ENCODE data around the gene AGXT2. TPM values are rescaled to one million over a fixed set of nuclear protein-coding genes. Genes with fewer than 3 reads are reported as not detected.

AGXT2 gene
- polyA plus RNA-seq, 4 donors, result 0.31 to 47.0 (median 0.96) TPM

- H3K27ac ChIP-seq (ENCODE audit: low read depth in 1 of 3, low read length in 2 of 3), result no peak overlapping the region
- no peaks in the 10 kb centered on the region for H3K27me3 ChIP-seq (ENCODE audit: control insufficient read depth in 3 of 3, insufficient read depth in 3 of 3, low read length in 3 of 3)
- WGBS, 3 donors, result 86 to 98% (median 90%) methylated on average over 5 of the region's 5 CpGs
- FAIRE-seq (no peak), DNase-seq (no peak)
- no peaks in the 10 kb centered on the region for H3K4me1 ChIP-seq (ENCODE audit: control insufficient read depth in 3 of 3, insufficient read depth in 2 of 3, low read depth in 1 of 3, low read length in 2 of 3)
- H3K4me3 ChIP-seq (ENCODE audit: low read depth in 1 of 3, low read length in 3 of 3), result no peak overlapping the region
- H3K9me3 ChIP-seq (ENCODE audit: control insufficient read depth in 2 of 2, insufficient read depth in 1 of 2, low read depth in 1 of 2, low read length in 1 of 2), result no peaks in the 10 kb centered on the region
- peaks cover 0 to 19% (median 5%) of the 10 kb centered on the region in 3 donors for H3K36me3 ChIP-seq (ENCODE audit: control insufficient read depth in 3 of 3, insufficient read depth in 2 of 3, low read depth in 1 of 3, low read length in 3 of 3)
Measured at GRCh38 chr5:35066260-35066795, 18.6 kb upstream of the AGXT2 start.

- Histone ChIP-seq H3K9me3 (ENCODE audit: control insufficient read depth in 2 of 2, insufficient read depth in 1 of 2, low read depth in 1 of 2, low read length in 1 of 2) (no peaks in the 10 kb centered on the region), H3K4me3 (ENCODE audit: low read depth in 1 of 3, low read length in 3 of 3) (no peak overlapping the region), H3K27me3 (ENCODE audit: control insufficient read depth in 3 of 3, insufficient read depth in 3 of 3, low read length in 3 of 3) (no peaks in the 10 kb centered on the region), H3K36me3 (ENCODE audit: control insufficient read depth in 3 of 3, insufficient read depth in 2 of 3, low read depth in 1 of 3, low read length in 3 of 3) (peaks cover 0 to 14% (median 5%) of the 10 kb centered on the region in 3 donors), H3K27ac (ENCODE audit: low read depth in 1 of 3, low read length in 2 of 3) (no peak overlapping the region), H3K4me1 (ENCODE audit: control insufficient read depth in 3 of 3, insufficient read depth in 2 of 3, low read depth in 1 of 3, low read length in 2 of 3) (no peaks in the 10 kb centered on the region)
- DNase-seq (no peak), FAIRE-seq (no peak)
- WGBS, 3 donors, result 77 to 83% (median 81%) methylated on average over 4 of the region's 4 CpGs
Measured at GRCh38 chr5:35063414-35063813, 15.7 kb upstream of the AGXT2 start.

GRCh38 chr5:35061211-35061770, 13.5 kb upstream of the AGXT2 start:
- Histone ChIP-seq H3K27me3 (ENCODE audit: control insufficient read depth in 3 of 3, insufficient read depth in 3 of 3, low read length in 3 of 3) (no peaks in the 10 kb centered on the region), H3K9me3 (ENCODE audit: control insufficient read depth in 2 of 2, insufficient read depth in 1 of 2, low read depth in 1 of 2, low read length in 1 of 2) (no peaks in the 10 kb centered on the region), H3K4me3 (ENCODE audit: low read depth in 1 of 3, low read length in 3 of 3) (no peak overlapping the region), H3K4me1 (ENCODE audit: control insufficient read depth in 3 of 3, insufficient read depth in 2 of 3, low read depth in 1 of 3, low read length in 2 of 3) (no peaks in the 10 kb centered on the region), H3K36me3 (ENCODE audit: control insufficient read depth in 3 of 3, insufficient read depth in 2 of 3, low read depth in 1 of 3, low read length in 3 of 3) (peaks cover 0 to 9% (median 5%) of the 10 kb centered on the region in 3 donors), H3K27ac (ENCODE audit: low read depth in 1 of 3, low read length in 2 of 3) (no peak overlapping the region)
- WGBS, 3 donors, result 79 to 97% (median 92%) methylated on average over 2 of the region's 2 CpGs
- FAIRE-seq (no peak), DNase-seq (peak in 1 of 2 donors; percentile 55)

GRCh38 chr5:35060236-35060635, 12.5 kb upstream of the AGXT2 start:
- no peak for DNase-seq
- Histone ChIP-seq H3K27ac (ENCODE audit: low read depth in 1 of 3, low read length in 2 of 3) (no peak overlapping the region), H3K4me1 (ENCODE audit: control insufficient read depth in 3 of 3, insufficient read depth in 2 of 3, low read depth in 1 of 3, low read length in 2 of 3) (no peaks in the 10 kb centered on the region), H3K4me3 (ENCODE audit: low read depth in 1 of 3, low read length in 3 of 3) (no peak overlapping the region), H3K9me3 (ENCODE audit: control insufficient read depth in 2 of 2, insufficient read depth in 1 of 2, low read depth in 1 of 2, low read length in 1 of 2) (no peaks in the 10 kb centered on the region), H3K27me3 (ENCODE audit: control insufficient read depth in 3 of 3, insufficient read depth in 3 of 3, low read length in 3 of 3) (no peaks in the 10 kb centered on the region), H3K36me3 (ENCODE audit: control insufficient read depth in 3 of 3, insufficient read depth in 2 of 3, low read depth in 1 of 3, low read length in 3 of 3) (peaks cover 0 to 4% (median 0%) of the 10 kb centered on the region in 3 donors)
- 81 to 91% (median 87%) methylated on average over 2 of the region's 2 CpGs for WGBS, 3 donors
- FAIRE-seq, result no peak

- H3K36me3 ChIP-seq (ENCODE audit: control insufficient read depth in 3 of 3, insufficient read depth in 2 of 3, low read depth in 1 of 3, low read length in 3 of 3), result no peaks in the 10 kb centered on the region
- no peaks in the 10 kb centered on the region for H3K27me3 ChIP-seq (ENCODE audit: control insufficient read depth in 3 of 3, insufficient read depth in 3 of 3, low read length in 3 of 3)
- no peaks in the 10 kb centered on the region for H3K9me3 ChIP-seq (ENCODE audit: control insufficient read depth in 2 of 2, insufficient read depth in 1 of 2, low read depth in 1 of 2, low read length in 1 of 2)
- FAIRE-seq (no peak), DNase-seq (no peak)
- no peaks in the 10 kb centered on the region for H3K4me1 ChIP-seq (ENCODE audit: control insufficient read depth in 3 of 3, insufficient read depth in 2 of 3, low read depth in 1 of 3, low read length in 2 of 3)
- no peak overlapping the region for H3K27ac ChIP-seq (ENCODE audit: low read depth in 1 of 3, low read length in 2 of 3)
- H3K4me3 ChIP-seq (ENCODE audit: low read depth in 1 of 3, low read length in 3 of 3), result no peak overlapping the region
Measured at GRCh38 chr5:35059251-35059650, 11.5 kb upstream of the AGXT2 start.

- Histone ChIP-seq H3K4me1 (ENCODE audit: control insufficient read depth in 3 of 3, insufficient read depth in 2 of 3, low read depth in 1 of 3, low read length in 2 of 3) (no peaks in the 10 kb centered on the region), H3K27ac (ENCODE audit: low read depth in 1 of 3, low read length in 2 of 3) (no peak overlapping the region), H3K36me3 (ENCODE audit: control insufficient read depth in 3 of 3, insufficient read depth in 2 of 3, low read depth in 1 of 3, low read length in 3 of 3) (no peaks in the 10 kb centered on the region), H3K27me3 (ENCODE audit: control insufficient read depth in 3 of 3, insufficient read depth in 3 of 3, low read length in 3 of 3) (no peaks in the 10 kb centered on the region), H3K4me3 (ENCODE audit: low read depth in 1 of 3, low read length in 3 of 3) (no peak overlapping the region), H3K9me3 (ENCODE audit: control insufficient read depth in 2 of 2, insufficient read depth in 1 of 2, low read depth in 1 of 2, low read length in 1 of 2) (no peaks in the 10 kb centered on the region)
- DNase-seq (no peak), FAIRE-seq (no peak)
- WGBS, 3 donors, result 59 to 87% (median 60%) methylated on average over 3 of the region's 3 CpGs
Measured at GRCh38 chr5:35058374-35058788, 10.6 kb upstream of the AGXT2 start.

GRCh38 chr5:35056686-35057085, 8.9 kb upstream of the AGXT2 start:
- Histone ChIP-seq H3K9me3 (ENCODE audit: control insufficient read depth in 2 of 2, insufficient read depth in 1 of 2, low read depth in 1 of 2, low read length in 1 of 2) (no peaks in the 10 kb centered on the region), H3K4me3 (ENCODE audit: low read depth in 1 of 3, low read length in 3 of 3) (no peak overlapping the region), H3K4me1 (ENCODE audit: control insufficient read depth in 3 of 3, insufficient read depth in 2 of 3, low read depth in 1 of 3, low read length in 2 of 3) (peaks cover 0 to under 1% (median 0%) of the 10 kb centered on the region in 3 donors), H3K27ac (ENCODE audit: low read depth in 1 of 3, low read length in 2 of 3) (no peak overlapping the region), H3K27me3 (ENCODE audit: control insufficient read depth in 3 of 3, insufficient read depth in 3 of 3, low read length in 3 of 3) (no peaks in the 10 kb centered on the region), H3K36me3 (ENCODE audit: control insufficient read depth in 3 of 3, insufficient read depth in 2 of 3, low read depth in 1 of 3, low read length in 3 of 3) (no peaks in the 10 kb centered on the region)
- DNase-seq (no peak), FAIRE-seq (no peak)
- 61 to 82% (median 66%) methylated on average over 2 of the region's 2 CpGs for WGBS, 3 donors

- no peaks in the 10 kb centered on the region for H3K36me3 ChIP-seq (ENCODE audit: control insufficient read depth in 3 of 3, insufficient read depth in 2 of 3, low read depth in 1 of 3, low read length in 3 of 3)
- H3K27ac ChIP-seq (ENCODE audit: low read depth in 1 of 3, low read length in 2 of 3), result no peak overlapping the region
- DNase-seq (no peak), FAIRE-seq (no peak)
- 89% methylated on average over 4 of the region's 4 CpGs for WGBS, 3 donors
- H3K27me3 ChIP-seq (ENCODE audit: control insufficient read depth in 3 of 3, insufficient read depth in 3 of 3, low read length in 3 of 3), result peaks cover 0 to under 1% (median 0%) of the 10 kb centered on the region in 3 donors
- no peaks in the 10 kb centered on the region for H3K9me3 ChIP-seq (ENCODE audit: control insufficient read depth in 2 of 2, insufficient read depth in 1 of 2, low read depth in 1 of 2, low read length in 1 of 2)
- peaks cover 0 to 24% (median 0%) of the 10 kb centered on the region in 3 donors for H3K4me1 ChIP-seq (ENCODE audit: control insufficient read depth in 3 of 3, insufficient read depth in 2 of 3, low read depth in 1 of 3, low read length in 2 of 3)
- no peak overlapping the region for H3K4me3 ChIP-seq (ENCODE audit: low read depth in 1 of 3, low read length in 3 of 3)
Measured at GRCh38 chr5:35052838-35053237, 5.1 kb upstream of the AGXT2 start.

Data from small intestine (tissue), 7 donors.